GM18868 (cell line): ENCODE measurements around the gene DUSP14.
A peak's percentile ranks its signal among the peaks of the same experiment; 100 is the strongest.
"Not testable (repeated sequence)": the region's sequence is repeated elsewhere in the genome, so short reads cannot be mapped to it uniquely, and the experiment has no call there.

Experiments
- ATAC-seq: cut with Tn5 transposase; IDR thresholded peaks from one replicate; pipeline ENCODE4 v1.9.1; 2021; ENCODE audit warnings: mild to moderate bottlenecking, moderate library complexity; ENCODE audit not compliant: unreplicated experiment

DUSP14 gene

DNA sequence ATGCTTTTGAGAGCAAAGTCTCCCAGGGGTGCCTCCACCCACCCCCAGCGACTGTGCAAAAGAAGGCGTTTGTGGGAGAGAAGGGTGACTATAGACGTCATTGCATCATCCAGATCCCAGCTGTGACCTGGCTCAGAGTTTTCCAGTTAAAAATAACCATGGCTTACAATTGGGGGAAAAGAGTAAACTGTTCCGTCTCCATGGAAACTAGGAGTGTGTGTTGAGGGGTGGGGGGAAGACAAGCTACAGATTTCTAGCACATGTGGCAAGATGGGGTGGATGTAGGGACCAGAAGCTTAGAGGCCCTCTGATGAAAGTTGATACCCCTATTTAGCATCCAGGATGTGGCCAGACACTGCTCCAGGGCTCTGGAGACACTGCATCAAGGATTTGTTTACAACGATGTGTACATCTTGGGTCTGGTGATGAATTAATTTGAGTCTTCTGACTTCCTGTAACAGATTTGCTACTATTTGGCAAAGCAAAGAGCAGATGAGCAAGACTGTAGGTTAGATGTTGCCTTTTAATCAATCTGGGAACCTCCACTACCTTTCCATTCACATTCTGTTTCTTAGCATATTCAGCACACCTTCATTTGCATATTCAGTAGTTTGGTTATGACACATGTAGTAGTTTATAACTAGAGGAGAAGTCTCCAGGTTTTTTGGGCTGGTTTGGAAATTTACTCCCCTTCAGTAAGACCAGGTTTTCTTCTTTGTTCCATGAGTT lies 6.2 kb upstream of the DUSP14 start:
- ATAC-seq = no peak

DNA sequence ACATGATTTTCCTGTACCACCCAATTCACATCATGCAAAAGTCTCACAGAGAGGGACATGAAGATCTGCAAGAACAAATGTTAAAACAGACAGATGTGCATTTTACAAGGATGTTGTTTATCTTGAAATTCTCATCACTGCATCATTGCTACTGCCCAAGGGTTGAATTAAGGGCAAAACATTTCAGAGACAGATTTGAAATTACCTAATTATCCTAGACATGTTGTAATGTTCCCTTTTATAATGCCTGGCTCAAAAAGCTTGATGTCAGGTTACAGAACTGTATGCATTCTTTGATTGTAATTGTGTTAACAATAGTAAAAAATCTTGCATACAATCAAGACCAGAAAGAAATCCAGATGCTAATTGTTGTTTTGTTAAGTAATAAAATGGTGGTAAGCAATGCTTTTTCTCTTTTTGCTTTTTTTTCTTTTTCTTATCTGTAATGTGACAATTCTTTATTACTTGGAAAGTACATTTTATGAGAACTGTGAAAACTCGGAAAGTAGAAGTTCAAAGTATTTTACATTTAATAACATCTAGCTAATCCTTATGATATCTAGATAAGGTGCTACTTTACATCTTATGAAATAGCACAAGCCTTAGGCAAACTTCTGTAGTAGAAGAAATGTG lies 3.6 kb upstream of the DUSP14 start:
- no peak for ATAC-seq

DNA sequence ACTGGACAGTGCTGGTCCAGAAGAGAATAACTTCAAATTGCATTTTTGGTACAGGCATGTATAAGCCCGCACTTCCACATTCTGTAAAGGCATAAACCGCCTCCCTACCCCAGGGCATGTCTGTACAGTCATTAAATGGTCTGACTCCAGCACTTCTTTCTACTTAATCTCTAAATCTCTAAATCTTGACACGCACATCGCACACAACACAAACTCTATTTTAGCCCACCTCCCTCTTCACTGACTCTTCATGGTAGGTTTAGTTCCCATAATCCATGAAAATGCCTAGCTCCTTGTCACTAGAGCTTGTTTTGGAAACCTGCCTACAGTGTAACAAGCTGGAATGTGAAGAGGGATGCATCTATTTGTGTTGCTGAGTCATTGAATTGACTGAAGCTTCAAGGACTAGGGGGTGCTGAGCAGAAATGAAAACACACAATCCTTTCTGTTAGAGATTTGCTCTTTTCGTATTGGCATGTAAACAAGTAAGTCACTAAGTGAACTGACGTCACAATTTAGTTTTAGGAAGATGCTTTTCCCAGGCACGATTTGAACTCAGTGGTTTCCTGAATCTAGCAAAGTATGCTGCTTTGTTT lies 1.6 kb upstream of the DUSP14 start:
- ATAC-seq = no peak

DNA sequence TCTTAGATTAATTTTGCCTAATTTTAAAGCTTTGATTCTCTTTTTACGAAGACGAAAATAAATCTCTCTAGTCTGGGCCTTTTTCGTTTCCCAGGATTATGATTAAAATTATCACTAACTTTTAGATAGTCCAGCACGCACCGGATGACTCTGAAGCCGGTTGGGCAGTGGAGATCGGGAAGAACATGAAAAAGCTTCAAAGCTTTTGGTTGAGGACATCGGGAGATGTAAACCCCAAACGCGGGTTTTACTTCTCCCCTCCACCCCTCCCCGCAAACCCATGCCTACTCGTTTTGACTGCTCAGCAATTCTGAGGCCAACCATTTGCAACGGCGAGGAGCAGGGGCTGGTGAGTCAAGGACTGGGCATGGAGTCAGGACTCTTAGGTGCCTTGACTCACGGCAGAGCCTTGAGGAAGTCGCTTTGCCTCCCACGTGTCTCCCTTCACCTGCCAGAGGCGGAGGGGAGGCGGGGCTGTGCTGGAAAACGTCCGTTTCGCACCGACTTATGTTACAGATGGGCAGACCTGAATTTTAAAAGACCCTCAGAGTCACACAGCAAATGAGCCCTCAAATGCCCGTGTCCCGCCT lies 989 bp upstream of the DUSP14 start:
- no peak for ATAC-seq

DNA sequence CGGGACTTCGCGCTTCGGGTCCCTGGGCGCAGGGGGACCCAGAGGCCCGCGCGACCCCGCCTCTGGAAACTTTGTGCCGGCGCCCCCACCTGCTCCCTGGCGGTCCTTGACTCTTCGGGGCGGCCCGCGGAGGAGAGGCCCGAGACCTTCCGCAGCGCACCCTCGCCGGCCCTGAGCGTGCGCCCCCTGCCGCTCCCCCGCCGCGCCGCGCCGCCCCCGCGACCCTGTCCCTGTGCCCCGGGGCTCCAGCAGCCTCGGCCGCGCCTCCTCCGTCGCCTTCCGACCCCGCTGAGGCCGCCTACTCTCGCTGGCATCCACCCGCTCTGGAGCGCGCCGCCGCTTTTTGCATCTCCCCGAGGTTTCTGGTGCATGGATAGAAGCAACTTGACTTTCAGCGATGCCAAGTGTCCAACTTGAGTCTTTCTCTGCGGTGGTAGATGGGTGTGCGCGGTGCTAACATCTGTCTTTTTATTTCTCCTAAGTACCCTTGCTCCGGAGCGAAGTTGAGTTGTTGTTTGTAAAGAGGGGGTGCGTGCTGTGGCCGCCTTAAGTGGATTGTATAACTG lies 414 bp downstream of the DUSP14 start:
- peak; percentile 46 for ATAC-seq

DNA sequence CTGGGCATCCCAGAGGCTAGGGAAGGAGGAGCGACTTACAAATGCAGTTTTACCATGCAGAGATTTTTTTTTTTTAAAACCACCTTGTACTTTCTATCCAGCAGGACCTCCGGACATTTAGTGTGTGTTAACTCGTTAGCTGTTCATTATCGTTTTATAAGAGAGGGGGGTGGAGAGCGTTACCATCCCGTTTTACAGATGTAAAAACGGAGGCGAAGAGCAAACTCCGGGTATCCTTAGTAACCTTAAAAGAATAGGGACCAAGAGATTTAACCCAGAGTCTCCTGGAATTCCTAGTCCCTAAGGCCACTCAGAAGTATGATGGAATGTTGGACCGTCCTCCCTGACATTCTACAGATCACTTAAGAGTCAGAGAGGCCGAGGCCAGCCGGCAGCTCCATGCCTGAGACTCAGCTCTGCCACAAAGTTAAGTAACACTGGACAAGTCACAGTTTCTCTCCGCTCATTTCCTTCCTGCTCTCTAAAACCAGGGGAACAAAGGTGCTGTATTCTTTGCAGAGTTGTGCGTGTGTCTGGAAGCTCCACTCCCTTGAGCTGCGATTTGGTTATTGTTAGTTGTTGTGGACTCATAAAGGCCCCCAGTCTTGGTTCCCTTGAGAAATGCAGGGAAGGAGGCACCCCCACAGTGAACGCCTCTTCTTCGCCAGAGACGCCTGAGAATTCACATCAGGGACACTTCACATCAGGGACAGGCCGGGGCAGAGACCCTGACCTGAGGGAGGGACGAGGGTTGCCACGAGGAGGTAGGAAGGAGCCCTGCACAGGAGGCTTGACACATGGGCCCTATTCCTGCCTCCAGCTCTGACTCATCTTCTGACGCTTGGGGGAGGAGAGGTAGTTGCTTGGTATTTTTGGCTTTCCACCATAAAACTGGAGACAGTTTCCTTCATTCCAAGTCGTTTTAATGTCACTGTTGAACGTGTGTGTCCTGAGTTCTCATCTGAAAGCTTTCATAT lies 1.2 kb downstream of the DUSP14 start:
- no peak for ATAC-seq

DNA sequence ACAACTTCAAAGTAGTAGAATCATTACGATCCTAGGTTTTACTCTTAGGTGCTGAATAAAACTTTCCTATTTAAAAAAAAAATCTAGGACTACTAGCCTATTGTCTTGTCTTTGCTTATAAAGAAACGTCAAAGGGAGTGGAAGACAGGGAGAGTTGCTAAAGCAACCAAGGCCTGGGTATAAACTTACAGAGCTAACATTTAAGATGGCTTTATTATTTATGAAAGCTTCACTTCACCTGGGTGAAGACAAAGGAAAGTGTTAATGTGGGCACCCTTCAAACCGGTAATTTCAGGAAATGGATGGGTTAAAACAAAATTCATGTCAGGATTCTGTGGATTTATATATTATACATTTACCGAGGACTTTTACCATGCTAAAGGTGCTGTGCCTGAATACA lies 2.5 kb downstream of the DUSP14 start:
- no peak for ATAC-seq

DNA sequence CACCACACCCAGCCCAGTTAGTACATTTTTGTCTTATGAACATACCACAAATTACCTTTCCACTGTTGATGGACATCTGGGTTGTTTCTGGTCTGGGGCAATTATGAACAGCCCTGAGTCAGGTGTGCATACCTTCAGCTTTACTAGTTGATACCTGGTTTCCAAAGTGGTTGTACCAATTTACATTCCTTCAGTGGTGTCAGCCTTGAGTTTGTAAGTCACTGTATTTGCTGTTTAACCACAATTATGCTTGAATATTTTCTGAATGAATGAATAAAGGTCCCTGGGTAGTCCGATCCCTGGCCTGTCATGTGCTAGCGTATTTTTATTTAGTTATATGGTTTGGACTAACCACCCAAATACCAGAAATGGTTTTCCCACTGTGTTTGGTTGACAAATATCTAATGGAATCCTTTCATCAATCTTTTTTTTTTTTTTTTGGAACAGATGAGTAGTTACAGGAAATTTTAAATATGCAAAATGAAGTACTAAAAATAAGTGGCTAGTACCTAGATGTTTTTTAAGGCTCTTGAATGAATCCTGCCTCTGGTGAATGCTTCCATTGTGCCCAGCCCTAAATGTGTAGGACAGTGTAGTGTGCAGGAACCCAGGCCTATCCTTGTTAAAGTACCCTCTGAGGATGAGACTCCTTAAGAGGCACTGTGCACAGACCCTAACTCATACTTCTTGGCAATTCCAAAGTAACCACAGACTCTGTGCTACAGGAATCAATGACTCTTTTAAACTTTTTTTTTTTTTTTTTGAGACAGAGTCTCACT lies 3.7 kb downstream of the DUSP14 start:
- ATAC-seq = no peak

DNA sequence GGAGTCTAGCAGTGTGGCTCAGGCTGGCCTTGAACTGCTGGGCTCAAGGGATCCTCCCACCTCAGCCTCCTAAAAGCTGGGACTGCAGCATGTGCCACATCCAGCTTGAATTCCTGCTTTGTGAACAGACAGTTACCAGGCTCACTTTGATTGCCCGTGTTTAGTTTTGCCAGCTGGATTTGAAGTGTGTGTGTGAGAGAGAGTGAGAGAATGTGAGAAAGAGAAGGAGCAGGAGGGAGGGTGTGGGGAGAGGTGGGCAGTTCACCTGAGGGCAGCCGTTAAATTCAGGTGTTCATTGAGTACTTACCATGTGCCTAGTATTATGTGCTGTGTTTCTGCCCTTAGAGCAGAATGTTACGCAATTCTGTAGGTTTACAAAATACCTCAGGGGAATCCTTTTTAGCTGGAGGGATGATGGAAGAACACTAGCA lies 4.7 kb downstream of the DUSP14 start:
- no peak for ATAC-seq

DNA sequence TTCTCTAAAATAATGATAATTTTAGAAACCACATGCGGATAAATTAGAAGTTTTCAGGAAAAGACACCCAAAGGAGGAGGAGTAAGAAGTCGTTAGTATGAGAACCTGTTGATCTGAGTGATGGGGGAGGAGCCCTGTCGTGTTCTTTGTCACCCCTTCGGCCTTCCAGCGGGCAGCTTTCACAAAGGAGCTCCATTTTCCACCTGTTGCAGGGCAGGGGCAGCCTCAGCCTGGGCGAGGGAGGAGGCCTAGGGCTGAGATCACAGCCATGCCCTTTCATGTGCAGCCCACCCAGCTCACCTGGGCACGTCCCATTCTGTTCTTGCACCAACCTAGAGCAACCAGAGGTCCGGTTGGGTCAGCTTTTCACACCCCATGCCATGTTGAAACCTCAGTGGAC lies 5.3 kb downstream of the DUSP14 start:
- ATAC-seq = no peak

DNA sequence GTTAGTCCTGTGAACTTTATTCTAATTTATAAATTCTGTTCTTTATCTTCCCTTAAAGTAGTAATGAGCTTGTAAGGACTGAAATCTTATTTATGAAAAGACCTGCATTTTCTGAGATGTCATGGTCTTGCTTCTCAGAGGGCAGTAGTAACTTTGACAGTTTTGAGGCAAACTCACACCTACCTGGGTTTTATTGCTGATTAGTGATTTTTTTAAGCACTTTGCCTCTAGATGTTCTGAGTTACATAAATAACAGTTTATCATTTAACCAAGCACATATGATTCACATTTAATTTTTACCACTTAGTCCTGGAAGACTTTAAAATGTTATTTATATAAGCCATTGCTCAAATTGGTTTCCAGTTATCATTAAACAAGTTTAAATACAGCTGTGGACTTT lies 10.7 kb downstream of the DUSP14 start:
- ATAC-seq = no peak

DNA sequence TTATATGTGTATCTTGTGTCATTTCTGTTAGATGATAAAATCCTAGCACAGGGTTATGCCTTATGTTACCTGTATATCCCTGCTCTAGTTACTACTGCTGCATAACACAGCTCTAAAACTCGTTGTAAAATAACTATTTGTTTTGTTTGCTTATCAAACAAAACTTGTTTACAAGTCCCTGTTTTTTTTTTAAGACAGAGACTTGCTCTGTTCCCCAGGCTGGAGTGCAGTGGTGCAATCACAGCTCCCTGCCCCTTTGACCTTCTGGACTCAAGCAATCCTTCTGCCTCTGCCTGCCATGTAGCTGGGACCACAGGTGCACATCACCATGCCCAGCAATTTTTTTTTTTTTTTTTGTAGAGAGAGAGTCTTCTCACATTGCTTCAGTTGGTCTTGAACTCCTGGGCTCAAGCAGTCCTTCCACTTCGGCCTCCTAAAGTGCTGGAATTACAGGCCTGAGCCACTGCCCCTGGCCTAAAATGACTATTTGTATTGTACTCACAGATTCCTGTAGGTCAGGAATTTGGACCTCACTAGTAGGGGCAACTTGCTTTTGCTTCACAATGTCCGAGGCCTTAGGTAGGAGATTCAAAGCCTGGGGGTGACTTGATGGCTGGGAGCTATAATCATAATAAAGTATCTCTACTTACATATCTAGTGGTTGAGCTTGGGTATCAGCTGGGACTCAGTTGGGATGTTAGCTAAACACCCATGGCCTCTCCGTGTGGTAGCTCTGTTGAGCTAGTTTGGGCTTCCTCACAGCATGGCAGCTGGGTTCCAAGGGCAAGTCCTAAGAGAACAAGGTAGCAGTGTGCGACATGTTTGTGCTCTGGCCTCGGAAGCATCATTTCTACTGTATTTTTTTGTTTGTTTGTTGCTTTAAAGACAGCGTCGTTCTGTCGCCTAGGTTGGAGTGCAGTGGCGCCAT lies 12.6 kb downstream of the DUSP14 start:
- no peak for ATAC-seq

DNA sequence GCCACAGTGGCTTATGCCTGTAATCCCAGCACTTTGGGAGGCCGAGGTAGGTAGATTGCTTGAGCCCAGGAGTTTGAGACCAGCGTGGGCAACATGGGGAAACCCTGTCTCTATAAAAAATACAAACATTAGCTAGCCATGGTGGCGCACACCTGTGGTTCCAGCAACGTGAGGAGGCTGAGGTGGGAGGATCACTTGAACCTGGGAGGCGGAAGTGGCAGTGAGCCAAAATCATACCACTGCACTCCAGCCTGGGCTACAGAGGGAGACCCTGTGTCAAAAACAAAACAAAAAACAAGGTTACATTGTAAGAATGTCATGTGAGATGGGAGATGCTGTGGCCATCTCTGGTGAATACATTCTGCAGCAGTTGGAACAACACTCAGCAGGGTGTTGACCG lies 13.5 kb downstream of the DUSP14 start:
- ATAC-seq = no peak

DNA sequence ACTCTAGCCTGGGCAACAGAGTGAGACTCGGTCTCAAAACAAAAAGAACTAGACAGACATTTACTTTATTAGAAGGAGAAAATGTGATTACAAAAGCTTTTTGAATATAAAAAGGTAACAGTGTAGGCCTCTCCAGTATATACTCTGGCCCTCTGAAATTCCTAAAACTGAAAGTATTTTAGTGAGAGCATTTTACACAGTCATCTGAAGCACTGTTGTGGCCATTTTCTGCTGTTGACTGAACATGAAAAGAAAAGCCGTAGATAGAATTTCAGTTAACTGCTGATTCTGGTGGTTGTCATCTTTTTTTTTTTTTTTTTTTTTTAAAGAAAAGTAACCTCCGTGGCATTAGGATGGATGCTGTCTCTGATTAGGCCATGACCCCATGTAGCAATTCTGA lies 15.6 kb downstream of the DUSP14 start:
- ATAC-seq = no peak

DNA sequence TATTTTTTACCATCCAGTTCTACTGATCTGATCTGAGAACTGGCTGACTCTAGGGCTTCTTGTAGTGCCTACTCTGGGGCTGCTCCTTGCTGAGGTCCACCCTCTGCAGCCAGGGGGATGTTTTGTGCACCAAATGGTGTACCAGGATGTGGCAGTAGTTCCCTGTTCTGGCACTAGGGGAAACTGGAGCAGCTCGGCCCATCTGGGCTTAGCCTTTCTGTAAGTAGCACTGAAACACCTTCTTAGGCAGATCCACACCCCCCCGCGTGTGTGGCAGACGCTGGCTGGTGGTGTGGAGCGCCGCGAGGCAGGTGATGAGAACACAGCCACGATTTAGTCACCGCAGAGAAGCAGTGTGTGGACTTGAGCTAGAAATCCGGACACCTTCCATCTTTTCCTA lies 17.0 kb downstream of the DUSP14 start:
- no peak for ATAC-seq

DNA sequence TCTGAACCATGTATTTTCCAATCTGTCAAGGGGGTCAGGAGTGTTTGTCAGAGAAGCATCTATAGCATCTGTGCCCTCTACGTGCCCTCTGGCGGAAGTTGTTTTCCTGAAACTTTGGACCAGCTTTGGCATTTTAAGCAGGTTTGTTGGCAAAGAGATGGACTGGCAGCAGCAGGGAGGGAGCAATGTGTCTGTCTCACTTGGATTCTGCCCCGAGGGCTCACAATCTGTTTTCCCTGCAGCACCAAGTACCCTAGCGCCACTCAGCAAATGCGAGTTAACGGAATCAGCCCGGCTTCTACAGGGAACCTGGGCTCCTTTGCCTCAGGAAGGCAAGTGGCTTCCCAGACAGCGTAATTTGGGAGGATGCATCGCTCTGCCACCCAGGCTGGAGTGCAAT lies 17.4 kb downstream of the DUSP14 start:
- no peak for ATAC-seq

DNA sequence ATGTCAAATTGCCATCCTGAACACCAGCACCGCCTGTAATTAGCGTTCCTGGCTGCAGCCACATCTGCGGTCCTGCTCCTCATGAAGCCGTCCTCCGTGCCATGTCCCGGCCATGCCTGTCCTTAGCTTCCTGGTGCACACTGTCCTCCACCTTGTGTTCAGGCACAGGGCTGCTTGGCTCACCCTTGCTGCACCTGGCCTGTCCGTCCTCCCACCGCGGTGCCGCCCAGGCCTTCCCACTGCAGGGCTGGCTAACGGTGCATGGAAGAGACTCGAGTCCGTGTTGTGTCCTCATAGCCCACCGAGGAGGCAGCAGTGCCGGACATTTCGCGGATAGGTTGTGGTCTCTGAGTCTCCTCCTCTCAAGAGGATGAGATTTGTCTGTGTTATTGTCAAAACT lies 20.4 kb downstream of the DUSP14 start:
- ATAC-seq = no peak

DNA sequence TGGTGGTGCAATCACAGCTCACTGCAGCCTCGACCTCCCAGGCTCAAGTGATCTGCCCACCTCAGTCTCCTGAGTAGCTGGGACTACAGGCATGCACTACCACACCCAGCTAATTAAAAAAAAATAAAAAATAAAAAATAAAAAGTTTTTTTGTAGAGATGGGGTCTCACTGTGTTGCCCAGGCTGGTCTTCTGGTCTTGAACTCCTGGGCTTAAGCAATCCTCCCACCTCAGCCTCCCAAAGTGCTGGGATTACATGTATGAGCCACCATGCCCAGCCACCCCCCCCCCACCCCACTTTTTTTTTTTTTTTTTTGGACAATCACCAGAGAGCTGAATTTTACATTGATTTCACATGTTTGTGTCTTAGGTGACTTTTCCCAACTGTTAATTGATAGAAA lies 22.0 kb downstream of the DUSP14 start:
- ATAC-seq = not testable (repeated sequence)
